Ammon's horn (tissue), 1 donor: ENCODE data around the gene SF1.

Experiments
- DNase-seq: peaks from one replicate; pipeline ENCODE4 v3.0.0-alpha.2; 2016; ENCODE audit warnings: low spot score

Gene SF1

GRCh38 chr11:64801561-64802369, 23.4 kb upstream of the SF1 start:
- no peak for DNase-seq

GRCh38 chr11:64801158-64801464, 22.8 kb upstream of the SF1 start:
- no peak for DNase-seq

GRCh38 chr11:64800303-64801157, 22.2 kb upstream of the SF1 start:
- no peak for DNase-seq

GRCh38 chr11:64799623-64800302, 21.4 kb upstream of the SF1 start:
- DNase-seq = no peak

GRCh38 chr11:64799256-64799622, 20.9 kb upstream of the SF1 start:
- DNase-seq = no peak

- DNase-seq = no peak
Observed at GRCh38 chr11:64796757-64797541, 18.6 kb upstream of the SF1 start.

GRCh38 chr11:64796047-64796756, 17.9 kb upstream of the SF1 start:
- DNase-seq = no peak

GRCh38 chr11:64794526-64794925, 16.2 kb upstream of the SF1 start:
- no peak for DNase-seq

GRCh38 chr11:64793271-64794160, 15.2 kb upstream of the SF1 start:
- DNase-seq = no peak

GRCh38 chr11:64792482-64792881, 14.1 kb upstream of the SF1 start:
- DNase-seq = no peak

- no peak for DNase-seq
Observed at GRCh38 chr11:64791781-64792291, 13.5 kb upstream of the SF1 start.

GRCh38 chr11:64790205-64791095, 12.1 kb upstream of the SF1 start:
- DNase-seq = no peak

- no peak for DNase-seq
Observed at GRCh38 chr11:64789331-64790204, 11.2 kb upstream of the SF1 start.

GRCh38 chr11:64788321-64789215, 10.2 kb upstream of the SF1 start:
- no peak for DNase-seq

GRCh38 chr11:64787526-64788320, 9.4 kb upstream of the SF1 start:
- DNase-seq = peak; percentile 59

- no peak for DNase-seq
Observed at GRCh38 chr11:64786308-64786707, 8.0 kb upstream of the SF1 start.
